Upper lobe of left lung (tissue), 6 donors: ENCODE data around the gene XPNPEP2. TPM values are rescaled to one million over a fixed set of nuclear protein-coding genes. Genes with fewer than 3 reads are reported as not detected.

ENCODE experiments used
- ATAC-seq, 2 donors: fragments of 200-7000 bp; cut with Tn5 transposase; one replicate each; pipeline ENCODE4 v1.9.1; 2022; ENCODE audit warnings: mild to moderate bottlenecking in 2 of 2, moderate library complexity in 2 of 2; ENCODE audit not compliant: low FRiP score in 2 of 2
- DNase-seq, 2 donors: peaks; one replicate each; pipeline ENCODE4 v3.0.0-alpha.2; 2019 to 2020
- H3K27ac ChIP-seq, 4 donors: fragments of 200-600 bp; sonication (generic); one replicate each; pipeline ENCODE4 v1.5.1; 2016 to 2019
- H3K27me3 ChIP-seq, 4 donors: fragments of 200-600 bp; sonication (generic); one replicate each; pipeline ENCODE4 v1.5.1; 2017 to 2019
- H3K36me3 ChIP-seq, 4 donors: fragments of 200-600 bp; sonication (generic); one replicate each; pipeline ENCODE4 v1.5.1; 2016 to 2019
- H3K4me1 ChIP-seq, 4 donors: fragments of 200-600 bp; sonication (generic); one replicate each; pipeline ENCODE4 v1.5.1; 2018 to 2019
- H3K4me3 ChIP-seq, 4 donors: fragments of 200-600 bp; sonication (generic); one replicate each; pipeline ENCODE4 v1.5.1; 2017 to 2019; ENCODE audit warnings: mild to moderate bottlenecking in 2 of 4, moderate library complexity in 1 of 4
- H3K9me3 ChIP-seq, 4 donors: fragments of 200-600 bp; sonication (generic); one replicate each; pipeline ENCODE4 v1.5.1; 2018 to 2019
- CTCF ChIP-seq, 6 experiments: fragments of 450-650 bp in 4 of 6; fragments of 200-600 bp in 2 of 6; sonication (generic) in 2 of 6; IDR thresholded peaks; one replicate each; pipeline ENCODE4 v1.5.1; 2016 to 2019; ENCODE audit warnings: antibody characterized with exemption in 6 of 6
- EP300 ChIP-seq, 4 donors: sonication (generic); formaldehyde crosslinking; IDR thresholded peaks; one replicate each; pipeline ENCODE4 v1.5.1; 2017; ENCODE audit warnings: antibody characterized with exemption in 4 of 4, control low read depth in 2 of 4
- POLR2A ChIP-seq, 4 donors: fragments of 450-650 bp; IDR thresholded peaks; one replicate each; pipeline ENCODE4 v1.5.1; 2016 to 2017; ENCODE audit warnings: antibody characterized with exemption in 4 of 4, mild to moderate bottlenecking in 2 of 4
- POLR2AphosphoS5 ChIP-seq, 2 donors: sonication (generic); formaldehyde crosslinking; IDR thresholded peaks; one replicate each; pipeline ENCODE4 v1.5.1; 2017; ENCODE audit warnings: antibody characterized with exemption in 2 of 2
- WGBS, 2 donors: methylation state at CpG; one replicate each; pipeline ENCODE4 v1.1.5; 2017 to 2018; 5-methylcytosine and 5-hydroxymethylcytosine counted together
- total RNA-seq, 6 donors: library from RNA; depleted of rRNA in 4 of 6; stranded (reverse); fragments of >200 nt in 4 of 6; gene quantifications; one replicate each; pipeline versions ENCODE4 v1.1.0 to v1.2.1, GENCODE V29; 2016 to 2021
- donor health status: DM: no; HTN: no; CAD: no; lungs with moderate emphysema.
- donor health status: DM: no; HTN: yes; CAD: no; lungs with severe emphysema.

Gene XPNPEP2
- 1 to 10 TPM in 3 of 6 donors, under 1 TPM in 1, not detected in 2; 0.91 to 5.1 (median 2.5) TPM for total RNA-seq

GRCh38 chrX:129738466-129739308, at the start of gene XPNPEP2:
XPNPEP2 (plus strand) TSS chrX:129738979; CDS start chrX:129739214, 235 bp downstream.
- ATAC-seq (peak; percentile 8 to 86), DNase-seq (peak in 1 of 2 donors; percentile 17)
- H3K27me3 ChIP-seq, result no peaks in the 10 kb centered on the region
- no peak within 1 kb of the TSS for H3K4me3 ChIP-seq
- H3K36me3 ChIP-seq, result no peaks in the 10 kb centered on the region
- H3K27ac ChIP-seq, result peak within 1 kb of the TSS in 1 of 4 donors; percentile 2
- WGBS, 2 donors, result 49 to 51% methylated on average over 2 to 13 of the region's 13 CpGs
- H3K9me3 ChIP-seq, result no peaks in the 10 kb centered on the region
- no peak for TF ChIP-seq EP300 (IDR thresholded peaks at IDR 0.05)
- no peak for TF ChIP-seq POLR2A (IDR thresholded peaks at IDR 0.05)
- no peak for TF ChIP-seq CTCF (IDR thresholded peaks at IDR 0.05)
- H3K4me1 ChIP-seq, result no peaks in the 10 kb centered on the region

DNA sequence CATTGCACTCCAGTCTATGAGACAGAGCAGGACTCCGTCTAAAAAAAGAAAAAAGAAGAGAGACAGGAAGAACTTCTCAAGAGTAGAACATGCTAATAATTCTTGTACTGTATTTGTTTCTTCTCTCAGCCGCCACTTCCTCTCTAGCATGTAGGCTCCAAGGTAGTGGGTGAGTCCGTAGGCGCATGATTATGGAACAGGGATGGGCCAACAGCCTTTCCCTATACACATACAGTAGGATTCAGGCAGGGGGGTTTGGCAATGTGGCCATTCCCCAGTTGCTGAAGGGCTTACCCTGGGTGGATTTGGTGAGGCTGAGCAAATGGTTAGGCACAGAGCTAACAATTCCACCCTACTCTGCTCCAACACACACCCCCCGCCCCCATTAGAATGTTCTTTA, 49.0 kb upstream of the XPNPEP2 start:
- DNase-seq, result no peak
- 76 to 91% methylated on average over 4 to 5 of the region's 5 CpGs for WGBS, 2 donors
- no peak overlapping the region for H3K27ac ChIP-seq

GRCh38 chrX:129690435-129690834, 48.3 kb upstream of the XPNPEP2 start:
- H3K4me3 ChIP-seq, result no peak overlapping the region
- H3K27me3 ChIP-seq, result no peaks in the 10 kb centered on the region
- TF ChIP-seq POLR2A (IDR thresholded peaks at IDR 0.05) (no peak), POLR2AphosphoS5 (IDR thresholded peaks at IDR 0.05) (no peak), CTCF (IDR thresholded peaks at IDR 0.05) (no peak), EP300 (IDR thresholded peaks at IDR 0.05) (no peak)
- no peaks in the 10 kb centered on the region for H3K9me3 ChIP-seq
- WGBS, 2 donors, result 68 to 80% methylated on average over 4 to 10 of the region's 10 CpGs
- peak in 1 of 2 donors; percentile 35 for ATAC-seq
- H3K36me3 ChIP-seq, result no peaks in the 10 kb centered on the region
- H3K4me1 ChIP-seq, result no peaks in the 10 kb centered on the region
- H3K27ac ChIP-seq, result no peak overlapping the region
- DNase-seq, result no peak

More for the DNA sequence above, 49.0 kb upstream of the XPNPEP2 start:
- TF ChIP-seq CTCF (IDR thresholded peaks at IDR 0.05), result no peak
- TF ChIP-seq EP300 (IDR thresholded peaks at IDR 0.05), result no peak
- TF ChIP-seq POLR2A (IDR thresholded peaks at IDR 0.05), result no peak
- no peak for TF ChIP-seq POLR2AphosphoS5 (IDR thresholded peaks at IDR 0.05)
- H3K4me1 ChIP-seq, result no peaks in the 10 kb centered on the region
- no peaks in the 10 kb centered on the region for H3K36me3 ChIP-seq
- H3K9me3 ChIP-seq, result no peaks in the 10 kb centered on the region
- no peak overlapping the region for H3K4me3 ChIP-seq
- no peak for ATAC-seq
- H3K27me3 ChIP-seq, result no peaks in the 10 kb centered on the region

GRCh38 chrX:129693354-129693753, 45.4 kb upstream of the XPNPEP2 start:
- Histone ChIP-seq H3K4me3 (no peak overlapping the region), H3K27me3 (no peaks in the 10 kb centered on the region)
- 78 to 94% methylated on average over 3 of the region's 3 CpGs for WGBS, 2 donors

More at GRCh38 chrX:129693354-129693753, 45.4 kb upstream of the XPNPEP2 start:
- H3K4me1 ChIP-seq, result no peaks in the 10 kb centered on the region
- no peaks in the 10 kb centered on the region for H3K36me3 ChIP-seq
- TF ChIP-seq POLR2AphosphoS5 (IDR thresholded peaks at IDR 0.05) (no peak), POLR2A (IDR thresholded peaks at IDR 0.05) (no peak), EP300 (IDR thresholded peaks at IDR 0.05) (no peak), CTCF (IDR thresholded peaks at IDR 0.05) (no peak)
- H3K9me3 ChIP-seq, result no peaks in the 10 kb centered on the region
- DNase-seq (no peak), ATAC-seq (no peak)
- no peak overlapping the region for H3K27ac ChIP-seq
